NK-92 treated with Interleukin-12 subunit alpha and Interleukin-12 subunit beta, amount 100 ng/mL, for 24 hours (cell line): Measurements from ENCODE around the gene PAX6.

ENCODE experiments used
- DNase-seq: peaks from one replicate; lab custom pipeline; 2025; lab: John Stamatoyannopoulos, UW

Gene PAX6

DNA sequence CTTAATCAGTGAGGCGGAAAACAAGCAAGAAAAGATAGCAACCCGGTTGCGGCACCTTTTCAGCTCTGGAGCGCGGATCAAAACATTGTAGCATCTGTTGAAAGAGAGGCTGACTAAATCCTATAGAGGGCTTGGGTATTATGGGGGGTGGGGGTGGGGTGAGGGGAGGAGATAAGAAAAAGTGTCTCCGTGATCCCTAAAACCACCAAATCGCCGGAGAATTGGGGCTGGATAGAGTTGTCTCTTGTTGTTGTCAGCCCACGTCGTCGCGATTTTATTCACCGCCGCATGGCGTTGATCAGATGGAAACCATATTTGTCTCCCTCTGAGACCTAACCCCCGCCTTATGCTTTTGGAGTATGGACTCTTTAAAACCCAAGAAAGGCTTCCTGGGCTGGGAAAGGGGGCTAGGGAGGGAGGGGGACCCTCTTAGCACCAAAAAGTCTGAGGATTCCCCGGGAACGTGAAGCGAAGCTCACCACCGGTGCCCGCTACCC is 13.0 kb downstream of the PAX6 start:
- DNase-seq = no peak

DNA sequence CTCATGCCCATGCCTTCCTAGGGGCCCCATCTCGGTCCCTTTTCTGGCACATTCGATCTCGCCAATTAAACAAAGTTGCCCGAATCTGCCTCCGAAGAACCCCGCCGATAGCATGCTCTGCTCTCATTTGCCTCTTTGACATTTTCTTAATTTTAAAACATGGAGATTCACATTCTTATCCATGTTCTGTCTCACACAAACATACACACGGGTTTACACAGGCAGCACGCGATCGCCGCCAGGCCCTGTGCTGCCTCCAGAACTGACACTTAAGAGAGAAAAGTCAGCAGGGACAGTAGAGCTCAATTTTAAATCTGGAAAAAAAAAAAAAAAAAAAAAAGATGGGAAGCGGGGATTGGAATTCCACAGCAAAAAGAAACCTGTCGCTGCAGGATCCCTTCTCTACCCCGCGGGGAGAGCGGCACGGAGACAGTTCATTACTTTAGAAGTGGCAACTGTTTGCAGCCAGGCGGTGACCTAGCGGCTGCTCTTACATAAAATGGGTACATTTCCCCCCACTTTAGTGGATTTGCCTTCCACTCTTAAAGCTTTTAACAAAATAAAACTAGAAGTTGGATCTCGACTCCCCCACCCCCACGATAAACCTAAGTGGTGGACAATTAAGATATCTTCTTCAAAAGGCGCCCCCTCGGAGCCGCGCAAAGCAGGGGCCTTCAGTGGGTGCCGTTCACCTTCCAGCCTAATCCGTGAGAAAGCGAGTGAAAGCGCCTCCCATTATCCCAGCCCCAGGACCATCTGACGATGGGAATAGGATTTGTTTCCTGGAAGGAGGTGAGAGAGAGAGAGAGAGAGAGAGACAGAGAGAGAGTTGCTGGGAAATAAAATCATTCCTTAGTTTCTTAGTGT is 13.7 kb downstream of the PAX6 start:
- DNase-seq = no peak

DNA sequence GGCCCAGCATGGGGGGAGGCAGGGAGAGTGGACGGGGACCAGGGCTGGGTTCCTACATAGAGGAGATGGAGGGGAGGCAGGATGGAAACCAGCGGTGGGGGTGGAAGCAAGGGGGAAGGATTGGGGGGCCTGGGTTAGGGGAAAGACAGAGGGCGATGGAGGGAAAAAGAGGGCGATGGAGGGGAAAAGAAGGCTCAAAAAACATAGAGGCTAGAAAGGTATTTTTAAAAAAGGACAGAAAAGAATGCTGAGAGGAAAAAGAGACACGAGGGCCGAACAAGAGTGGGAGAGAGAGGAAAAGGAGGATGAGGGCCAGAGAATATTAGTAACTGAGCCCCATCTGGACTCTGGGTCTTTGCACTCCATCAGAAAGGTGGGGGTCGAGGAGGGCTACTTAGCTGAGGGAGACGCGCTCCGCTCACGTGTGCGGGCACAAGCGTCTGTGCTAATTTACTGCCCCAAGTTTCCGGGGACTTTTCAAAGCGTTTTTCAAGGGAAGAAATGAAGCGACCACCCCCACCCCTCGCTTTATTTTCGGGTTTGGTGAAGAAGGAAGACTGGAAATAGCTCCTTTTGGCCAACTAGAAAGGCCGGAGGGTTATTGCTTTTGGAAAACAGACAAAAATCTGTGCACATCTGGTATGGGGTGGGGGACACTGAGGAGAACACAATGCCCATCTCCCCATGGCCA is 14.5 kb downstream of the PAX6 start:
- no peak for DNase-seq

DNA sequence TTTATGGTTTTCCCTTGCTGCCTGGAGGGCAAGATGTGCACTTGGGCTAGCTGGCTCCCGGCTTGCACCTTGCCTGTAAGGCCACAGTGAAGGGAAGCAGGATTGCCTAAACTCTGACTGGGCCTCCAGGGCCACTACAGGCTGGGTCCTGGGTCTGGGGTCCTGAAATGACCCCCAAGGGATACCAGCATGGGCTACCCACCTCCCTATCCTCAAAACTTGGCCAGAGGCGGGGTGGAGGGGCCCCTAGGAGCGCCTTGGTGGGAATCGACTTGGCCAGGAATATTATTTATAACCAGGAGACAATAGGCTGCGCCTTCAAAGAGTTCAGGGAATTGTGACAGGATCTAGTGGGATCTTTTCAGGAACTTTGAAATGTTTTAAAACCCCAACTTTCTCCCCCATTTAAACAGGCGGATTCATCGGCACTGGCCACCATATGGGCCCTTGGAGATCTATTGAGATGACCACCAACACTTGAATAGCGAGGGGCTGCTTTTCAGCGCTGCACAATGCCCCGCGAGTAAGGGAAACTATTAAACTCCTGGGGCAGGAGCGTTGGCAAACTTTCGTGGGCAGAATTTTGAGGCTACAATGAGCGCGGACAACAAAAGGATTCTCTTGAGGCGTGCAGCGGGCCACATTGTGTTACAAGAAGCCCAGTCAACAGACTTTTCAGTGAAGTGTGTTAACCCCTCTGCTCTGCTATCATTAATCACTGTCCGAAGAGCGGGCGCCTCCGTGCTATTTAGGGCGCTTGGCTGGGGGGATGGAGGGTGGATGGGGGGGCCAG is 15.2 kb downstream of the PAX6 start:
- no peak for DNase-seq

DNA sequence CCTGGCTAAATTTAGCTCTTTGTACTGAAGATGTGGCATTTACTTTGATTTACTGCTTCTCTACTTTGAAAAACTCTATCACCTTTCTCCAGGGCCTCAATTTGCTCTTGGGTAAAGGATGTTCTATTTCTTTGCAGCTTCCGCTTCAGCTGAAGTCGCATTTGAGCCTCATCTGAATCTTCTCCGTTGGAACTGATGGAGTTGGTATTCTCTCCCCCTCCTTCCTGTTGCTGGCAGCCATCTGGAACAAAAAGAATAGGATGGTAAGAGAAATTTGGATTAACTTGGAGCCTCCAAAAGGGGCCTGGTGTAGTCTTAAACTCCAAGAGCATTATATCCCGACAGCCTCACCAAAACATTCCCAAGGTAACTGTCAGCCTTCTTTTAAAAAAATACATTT is 16.6 kb downstream of the PAX6 start:
- no peak for DNase-seq

DNA sequence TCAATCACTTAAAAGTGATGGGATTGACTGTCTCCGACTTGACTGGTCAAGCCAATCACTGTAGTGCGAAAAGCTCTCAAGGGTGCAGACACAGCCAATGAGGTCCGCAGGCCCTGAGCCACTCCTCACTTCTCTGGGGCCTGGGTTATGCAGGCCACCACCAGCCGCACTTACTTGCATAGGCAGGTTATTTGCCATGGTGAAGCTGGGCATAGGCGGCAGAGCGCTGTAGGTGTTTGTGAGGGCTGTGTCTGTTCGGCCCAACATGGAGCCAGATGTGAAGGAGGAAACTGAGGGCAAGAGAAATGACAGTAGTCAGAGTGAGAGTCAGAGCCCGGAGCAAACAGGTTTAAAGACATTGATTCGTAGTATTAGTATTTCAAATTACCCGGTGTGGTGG is 17.9 kb downstream of the PAX6 start:
- no peak for DNase-seq

DNA sequence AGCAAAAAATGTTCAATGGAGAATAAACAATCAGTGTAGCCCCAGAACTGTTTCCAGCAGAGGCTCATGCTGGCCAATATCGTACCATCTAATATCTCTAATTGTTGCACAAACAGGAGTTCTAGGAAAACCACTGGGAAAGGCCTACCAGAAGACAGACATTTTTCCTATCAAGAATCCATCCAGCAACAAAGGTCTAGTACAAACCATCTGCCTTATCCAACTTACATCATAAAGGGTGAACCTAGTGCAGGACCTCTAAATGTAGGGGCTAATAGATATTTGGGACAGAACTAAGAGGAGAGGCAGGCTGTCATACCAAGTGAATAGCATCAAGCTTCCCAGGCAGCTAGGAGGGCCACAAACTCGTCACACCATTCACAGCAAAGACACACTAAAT is 18.7 kb downstream of the PAX6 start:
- DNase-seq = no peak

DNA sequence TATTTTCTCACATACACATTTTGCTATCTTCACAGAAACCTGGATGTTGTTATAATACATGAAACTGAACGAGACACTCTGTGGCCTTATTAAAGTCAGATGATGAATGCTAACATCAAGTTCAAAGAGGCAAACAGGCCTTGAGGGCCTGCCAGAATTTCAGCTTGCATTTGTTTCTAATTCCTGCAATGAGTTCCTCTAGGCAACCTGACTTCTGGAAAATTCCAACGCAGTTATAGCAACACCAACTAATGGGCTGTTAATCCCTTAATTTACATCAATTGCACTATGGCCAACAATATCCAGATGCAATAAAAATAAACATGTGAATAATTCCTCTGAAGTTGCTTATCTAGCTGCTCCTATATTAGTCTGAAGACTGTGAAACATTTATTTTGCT is 19.1 kb downstream of the PAX6 start:
- no peak for DNase-seq

DNA sequence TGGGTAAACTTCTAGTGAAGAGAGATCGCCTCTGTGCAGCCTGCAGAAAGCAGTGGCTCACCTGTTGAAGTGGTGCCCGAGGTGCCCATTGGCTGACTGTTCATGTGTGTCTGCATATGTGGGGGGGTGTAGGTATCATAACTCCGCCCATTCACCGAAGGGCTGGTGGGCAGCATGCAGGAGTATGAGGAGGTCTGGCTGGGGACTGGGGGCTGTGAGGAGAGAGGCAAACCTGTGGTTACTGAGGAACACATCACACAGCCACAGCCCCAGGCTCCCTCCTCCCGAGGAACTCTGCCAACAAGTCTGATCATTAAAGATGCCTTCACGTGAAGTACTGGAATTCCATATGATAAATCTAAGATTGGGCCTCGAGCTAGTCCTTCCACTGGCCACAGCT is 20.5 kb downstream of the PAX6 start:
- DNase-seq = no peak

DNA sequence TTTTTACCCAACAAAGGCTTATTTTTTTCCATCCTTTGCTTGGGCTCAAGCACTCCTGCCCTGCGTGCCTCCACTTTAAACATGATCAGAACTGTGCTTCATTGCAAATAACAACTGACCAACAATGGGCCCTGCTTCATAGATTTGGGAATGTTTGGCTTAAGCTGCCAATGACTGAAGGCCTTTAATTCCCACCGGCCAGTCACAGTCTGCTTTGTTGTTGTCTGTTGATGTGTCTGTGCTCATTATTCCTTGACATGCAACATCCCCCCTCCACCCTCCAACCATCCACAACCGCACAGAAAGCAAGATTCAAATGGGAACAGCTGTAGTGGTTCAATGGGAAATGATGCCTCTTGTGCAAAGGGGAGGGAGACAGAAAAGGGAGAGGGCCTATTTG is 23.0 kb downstream of the PAX6 start:
- DNase-seq = no peak

DNA sequence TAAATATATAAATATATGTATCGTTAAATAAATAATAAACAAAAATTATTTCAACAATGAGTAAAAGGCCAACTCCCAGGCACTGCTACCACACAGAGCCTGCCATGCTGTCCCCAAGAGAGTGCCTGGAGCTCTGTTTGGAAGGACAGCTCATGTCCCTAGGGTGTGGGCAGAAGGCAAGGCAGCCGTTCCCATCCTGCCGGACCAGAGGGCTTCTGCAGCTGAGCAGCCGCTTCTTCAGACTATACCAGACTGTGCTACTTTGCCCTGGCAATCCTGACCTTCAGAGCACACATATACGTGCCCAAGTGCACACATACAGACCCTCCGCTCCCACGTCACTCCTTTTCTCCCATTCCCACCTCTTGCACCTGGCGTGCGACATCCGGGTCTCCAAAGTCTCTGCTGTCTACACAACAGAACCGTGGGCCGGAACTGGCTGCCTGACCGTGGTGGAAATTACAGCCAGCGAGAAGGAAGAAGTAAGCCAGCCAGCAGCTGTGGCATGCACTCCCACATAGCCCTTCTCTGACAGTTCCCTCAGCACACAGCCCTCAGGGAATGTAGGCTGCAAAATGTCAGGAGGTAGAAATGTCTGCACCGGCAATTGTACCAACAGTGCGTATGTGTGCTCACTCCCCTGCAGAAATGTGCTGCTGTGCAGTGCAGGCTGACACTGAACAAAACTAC is 24.0 kb downstream of the PAX6 start:
- no peak for DNase-seq

DNA sequence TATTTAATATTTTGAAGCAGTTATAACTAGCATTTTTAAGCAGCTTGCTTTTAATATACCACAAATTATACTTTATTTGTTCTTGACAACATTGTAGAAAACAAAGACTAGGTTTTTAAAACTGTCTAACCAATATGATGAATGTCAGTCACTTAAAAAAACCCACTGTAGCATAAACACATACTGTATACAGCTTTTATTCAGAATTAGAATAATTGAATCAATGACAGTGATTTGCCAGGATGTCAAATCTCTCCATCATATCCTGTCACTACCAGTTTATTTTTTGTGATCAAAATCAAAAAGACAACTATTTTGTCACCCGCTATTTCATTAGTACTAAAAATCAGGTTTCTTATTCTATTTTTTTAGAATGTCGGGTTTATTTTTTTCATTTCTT is 26.5 kb downstream of the PAX6 start:
- DNase-seq = no peak

DNA sequence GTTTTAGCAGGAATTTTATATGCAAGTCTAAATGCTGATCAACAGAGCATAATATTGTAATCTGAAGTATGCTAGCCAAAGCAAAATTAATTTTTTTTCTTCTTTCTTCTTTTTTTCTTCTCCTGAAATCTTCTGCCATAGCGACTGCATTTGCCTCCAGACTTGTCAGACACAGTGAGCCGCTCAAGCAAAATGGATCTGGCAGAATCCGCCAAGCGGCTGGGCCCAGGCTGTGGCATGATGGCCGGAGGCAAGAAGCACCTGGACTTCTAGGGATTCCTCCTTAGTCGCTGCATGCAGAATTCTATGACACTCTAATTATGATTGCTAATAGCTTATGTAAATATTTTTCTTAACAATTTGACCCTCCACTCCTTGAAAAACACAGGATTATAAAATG is 27.9 kb downstream of the PAX6 start:
- DNase-seq = no peak

DNA sequence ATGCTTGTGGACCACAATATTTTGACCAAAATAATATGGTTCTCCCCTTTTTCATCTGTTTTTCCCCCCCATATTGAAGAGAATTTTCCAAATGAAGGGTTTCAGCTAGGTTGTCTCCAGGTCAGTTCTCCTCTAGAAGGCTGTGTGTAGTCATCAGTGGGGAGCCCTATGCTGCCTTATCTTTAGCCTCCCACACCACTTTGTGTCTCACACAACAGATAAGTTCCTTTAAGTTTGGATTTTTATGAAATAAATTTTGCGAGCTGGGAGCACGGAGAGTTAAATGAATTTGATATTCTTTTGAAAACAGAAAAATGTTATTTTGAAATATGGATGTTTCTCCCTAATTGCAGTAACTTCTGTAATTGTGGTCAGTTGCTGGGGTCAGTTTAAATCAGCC is 28.9 kb downstream of the PAX6 start:
- DNase-seq = no peak

DNA sequence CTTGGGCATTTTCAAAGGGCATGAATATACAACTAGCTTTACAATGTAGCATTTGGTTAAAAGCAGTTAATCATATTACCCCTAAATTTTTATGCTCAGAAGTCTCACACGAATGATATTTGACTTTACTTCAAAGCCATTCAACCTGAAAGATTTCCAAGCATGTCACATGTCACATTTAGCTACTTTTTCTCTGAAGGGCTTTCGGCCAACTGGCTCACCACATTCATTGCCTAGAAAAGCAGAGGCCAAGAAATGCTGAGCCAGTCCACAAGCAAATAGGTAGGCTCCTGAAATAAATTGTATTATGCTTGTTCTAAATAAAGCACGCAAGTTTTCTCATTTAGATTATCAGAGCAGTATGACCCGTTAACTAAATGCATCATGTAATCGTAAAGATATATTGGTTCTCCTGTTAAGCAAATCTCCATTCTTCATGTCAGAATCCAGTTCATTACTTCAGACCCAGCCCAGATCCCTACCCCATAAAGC is 30.6 kb downstream of the PAX6 start:
- DNase-seq = no peak

DNA sequence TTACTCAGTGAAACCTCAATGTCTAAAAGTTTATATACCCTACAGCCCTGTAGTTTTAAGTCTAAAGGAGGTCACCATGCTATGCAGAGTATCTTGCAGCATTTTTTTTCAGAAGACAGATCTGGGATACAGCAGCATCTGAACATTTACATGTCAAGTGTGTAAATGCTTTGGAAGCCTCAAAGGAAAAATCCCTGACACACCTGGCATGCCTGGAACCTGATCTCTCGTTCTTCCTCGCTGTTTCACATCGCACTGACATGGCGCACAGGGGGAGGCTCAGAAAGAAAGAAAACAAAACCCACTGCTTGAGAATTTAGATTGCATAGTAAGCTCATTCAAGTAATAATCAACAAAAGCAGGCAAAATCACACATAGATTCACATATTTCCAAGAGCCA is 31.0 kb downstream of the PAX6 start:
- DNase-seq = no peak

DNA sequence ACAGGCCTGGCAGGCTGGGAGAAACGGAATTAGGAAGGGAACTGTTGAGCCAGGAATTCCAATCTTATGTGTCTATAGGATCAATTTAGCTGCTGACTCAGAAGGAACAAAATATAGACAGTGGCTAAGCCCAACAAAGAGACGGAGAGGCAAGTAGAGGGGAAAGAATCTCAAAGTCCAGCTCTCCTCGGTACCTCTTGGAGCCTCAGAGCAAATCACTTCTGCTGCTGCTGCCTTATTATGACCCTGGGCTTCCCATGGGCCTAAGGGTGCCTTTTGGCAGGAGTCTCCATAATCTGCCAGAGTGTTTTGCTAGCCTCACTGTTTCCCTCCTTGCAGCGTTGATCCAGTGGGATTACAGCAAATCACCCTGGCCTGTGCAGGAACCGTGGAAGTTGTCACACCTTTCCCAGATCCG is 31.7 kb downstream of the PAX6 start:
- DNase-seq = no peak

DNA sequence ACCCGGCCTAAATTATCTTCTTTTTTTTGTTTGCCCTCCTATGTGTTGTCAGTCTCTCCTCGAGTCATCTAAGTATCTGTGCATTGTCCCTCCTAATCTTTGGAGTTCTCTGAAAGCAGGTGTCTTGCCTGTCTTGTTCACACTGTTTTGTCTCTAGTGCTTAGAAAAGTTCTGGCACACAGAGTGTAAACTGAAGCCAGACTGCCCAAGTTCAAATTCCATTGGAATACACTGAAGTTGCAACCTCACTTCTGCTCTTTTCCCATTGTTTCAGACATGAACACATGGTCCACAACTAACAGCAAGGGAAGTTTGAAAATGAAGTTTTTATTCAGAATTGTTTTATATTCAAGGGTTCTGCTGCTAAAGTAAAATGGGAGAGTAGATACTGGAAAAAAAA is 38.7 kb downstream of the PAX6 start:
- DNase-seq = no peak

DNA sequence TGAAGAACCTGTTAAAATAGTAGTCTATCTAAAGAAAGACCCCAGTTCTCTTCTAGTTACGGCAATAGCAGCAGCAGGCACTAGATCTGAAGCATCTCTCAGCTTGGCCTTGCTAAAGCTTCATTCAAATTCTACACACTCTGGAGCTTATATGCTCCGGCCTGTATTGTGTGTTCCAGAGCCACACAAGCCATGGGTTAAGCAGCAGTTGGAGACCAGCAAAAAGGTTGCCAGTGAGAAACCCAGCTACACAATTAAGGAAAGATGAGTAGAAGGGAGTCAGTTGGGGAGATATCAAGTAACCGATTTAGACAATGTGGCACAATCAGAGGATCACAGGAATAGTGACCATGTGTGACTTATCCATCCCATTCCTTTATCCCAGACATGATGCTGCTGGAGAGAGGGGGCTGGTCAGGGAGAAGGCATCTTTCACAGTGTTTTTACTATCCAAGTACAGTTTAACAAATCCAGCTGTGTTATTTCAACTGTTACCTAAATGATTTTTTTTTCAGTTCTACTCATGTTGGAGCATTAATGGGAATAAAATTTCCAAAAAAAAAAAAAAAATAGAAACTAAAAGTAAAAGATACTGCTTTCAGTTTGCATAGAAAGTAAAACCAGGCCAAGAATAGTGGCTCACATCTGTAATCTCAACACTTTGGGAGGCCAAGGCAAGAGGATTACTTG is 41.0 kb downstream of the PAX6 start:
- no peak for DNase-seq

DNA sequence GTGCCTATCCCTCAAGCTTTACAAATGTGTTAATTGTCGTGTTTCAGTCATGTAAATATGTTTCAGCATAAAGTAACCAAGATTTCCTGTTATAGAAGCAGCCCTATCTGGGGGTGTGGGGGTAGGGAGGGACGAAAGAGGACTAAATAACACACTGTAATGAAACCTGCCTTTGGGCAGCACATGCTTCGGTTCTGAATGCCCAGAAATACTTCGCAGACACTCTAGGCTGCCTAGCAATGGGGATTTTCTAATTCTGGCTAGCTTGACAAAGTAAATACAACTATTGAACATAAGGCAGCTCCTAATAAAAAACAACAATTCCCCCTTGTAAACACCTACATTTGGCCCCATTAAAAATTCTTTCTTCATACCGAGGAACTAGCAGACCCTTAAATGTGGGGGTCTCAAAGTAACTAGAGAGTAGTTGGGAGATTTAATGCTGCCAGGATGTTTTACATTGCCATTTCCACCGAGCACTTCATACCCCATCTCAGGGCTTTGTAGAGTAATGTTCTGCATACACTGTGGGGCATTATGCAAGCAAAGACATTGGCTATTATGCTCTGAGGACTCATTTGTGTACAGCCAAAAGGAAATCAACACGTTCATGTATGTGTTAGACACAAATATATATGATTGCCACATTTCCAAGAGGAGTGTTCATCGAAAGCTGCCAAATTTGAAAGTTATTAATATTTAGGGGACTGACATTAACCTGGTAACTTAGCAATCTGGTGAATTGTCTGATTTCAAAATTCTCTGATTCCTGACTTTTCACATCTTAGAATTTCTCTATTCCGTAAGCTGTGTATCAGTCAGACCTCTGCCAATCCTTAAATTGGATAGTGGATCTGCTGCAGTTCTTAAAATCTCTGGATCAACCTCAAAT is 42.1 kb downstream of the PAX6 start:
- no peak for DNase-seq
